Right lung (tissue), 5 donors: ENCODE data around the gene STRA6. TPM values are rescaled to one million over a fixed set of nuclear protein-coding genes. Genes with fewer than 3 reads are reported as not detected.

Experiments
- DNase-seq, 2 donors: peaks; one replicate each; pipeline ENCODE4 v3.0.0-alpha.2; 2013
- polyA plus RNA-seq, 5 donors: library from polyadenylated mRNA; unstranded; fragments of 120-200 nt; gene quantifications; one replicate each; pipeline versions ENCODE4 v1.2.1 to v1.2.3, GENCODE V29; 2013; ENCODE audit warnings: inconsistent platforms in 1 of 5, low replicate concordance in 1 of 5; ENCODE audit not compliant: insufficient read length in 5 of 5, insufficient read depth in 1 of 5

The STRA6 gene
- polyA plus RNA-seq, 5 donors, result 4.7 to 9.0 (median 6.9) TPM

GRCh38 chr15:74132681-74133651, 69.6 kb downstream of the STRA6 start:
- no peak for DNase-seq

GRCh38 chr15:74131628-74132413, 70.8 kb downstream of the STRA6 start:
- DNase-seq, result no peak

- no peak for DNase-seq
Measured at GRCh38 chr15:74130849-74131627, 71.5 kb downstream of the STRA6 start.

- no peak for DNase-seq
Measured at GRCh38 chr15:74130155-74130848, 72.3 kb downstream of the STRA6 start, which contains the start of gene ISLR2. ISLR2 (plus strand) TSS chr15:74130586; CDS start chr15:74132755, 2,169 bp downstream.

- DNase-seq, result no peak
Measured at GRCh38 chr15:74129586-74130154, 72.9 kb downstream of the STRA6 start.

Other genes with a start within 250 kb of the STRA6 start
- gene STOML1, start 210.5 kb downstream of the STRA6 start, polyA plus RNA-seq, result 10 to 100 TPM in 4 of 5 donors, 1 to 10 TPM in 1; 9.4 to 17.8 (median 12.5) TPM
- 10 to 100 TPM; 30.7 to 54.1 (median 43.0) TPM for gene PML, start 208.1 kb downstream of the STRA6 start, polyA plus RNA-seq
- gene GOLGA6A, start 120.2 kb downstream of the STRA6 start, polyA plus RNA-seq, result under 1 TPM in 3 of 5 donors, not detected in 2; 0.08 to 0.86 (median 0.15) TPM
- gene ISLR2, start 72.2 kb downstream of the STRA6 start, polyA plus RNA-seq, result 1 to 10 TPM; 4.0 to 8.8 (median 6.4) TPM
- gene ISLR, start 29.1 kb downstream of the STRA6 start, polyA plus RNA-seq, result 10 to 100 TPM; 45.1 to 65.2 (median 54.5) TPM
- gene CCDC33, start 33.5 kb upstream of the STRA6 start, polyA plus RNA-seq, result 1 to 10 TPM in 4 of 5 donors, under 1 TPM in 1; 0.57 to 2.6 (median 1.8) TPM
- gene CYP11A1, start 164.9 kb upstream of the STRA6 start, polyA plus RNA-seq, result under 1 TPM; 0.46 to 0.59 (median 0.54) TPM
- 1 to 10 TPM; 4.2 to 7.1 (median 6.1) TPM for gene SEMA7A, start 231.2 kb upstream of the STRA6 start, polyA plus RNA-seq